HG03460 (cell line): Measurements from ENCODE around the gene SLC22A4.
A peak's percentile ranks its signal among the peaks of the same experiment; 100 is the strongest.

Experiments used
- ATAC-seq: cut with Tn5 transposase; IDR thresholded peaks from one replicate; pipeline ENCODE4 v1.9.1; 2021; ENCODE audit not compliant: unreplicated experiment

Gene SLC22A4

GRCh38 chr5:132261881-132262845, 32.0 kb upstream of the SLC22A4 start:
- ATAC-seq, result no peak

- ATAC-seq, result no peak
Observed at GRCh38 chr5:132262882-132263547, 31.2 kb upstream of the SLC22A4 start.

- ATAC-seq, result no peak
Observed at GRCh38 chr5:132263548-132264261, 30.5 kb upstream of the SLC22A4 start.

- no peak for ATAC-seq
Observed at GRCh38 chr5:132264546-132265335, 29.5 kb upstream of the SLC22A4 start.

- no peak for ATAC-seq
Observed at GRCh38 chr5:132265336-132266030, 28.7 kb upstream of the SLC22A4 start.

- ATAC-seq, result no peak
Observed at GRCh38 chr5:132266031-132266835, 28.0 kb upstream of the SLC22A4 start.

- ATAC-seq, result no peak
Observed at GRCh38 chr5:132266836-132267160, 27.4 kb upstream of the SLC22A4 start.

- ATAC-seq, result no peak
Observed at GRCh38 chr5:132267166-132267739, 26.9 kb upstream of the SLC22A4 start.

- ATAC-seq, result peak; percentile 7
Observed at GRCh38 chr5:132267931-132268768, 26.0 kb upstream of the SLC22A4 start.

GRCh38 chr5:132268769-132269551, 25.2 kb upstream of the SLC22A4 start:
- ATAC-seq, result peak; percentile 66

GRCh38 chr5:132269635-132270334, 24.4 kb upstream of the SLC22A4 start:
- no peak for ATAC-seq

GRCh38 chr5:132270335-132270665, 23.9 kb upstream of the SLC22A4 start:
- no peak for ATAC-seq

- ATAC-seq, result no peak
Observed at GRCh38 chr5:132270706-132271105, 23.5 kb upstream of the SLC22A4 start.

- no peak for ATAC-seq
Observed at GRCh38 chr5:132271251-132272246, 22.6 kb upstream of the SLC22A4 start.

- no peak for ATAC-seq
Observed at GRCh38 chr5:132272311-132273210, 21.6 kb upstream of the SLC22A4 start.
